Neutrophil (primary cell): Measurements from ENCODE around the gene CCR2.

Experiments
- H3K27ac ChIP-seq: fragments of 200-600 bp; sonication (generic); 2 replicates; pipeline ENCODE4 v1.5.1; 2016; ENCODE audit warnings: mild to moderate bottlenecking, moderate library complexity
- H3K27me3 ChIP-seq: fragments of 200-600 bp; sonication (generic); 2 replicates; pipeline ENCODE4 v1.6.0; 2016; ENCODE audit warnings: mild to moderate bottlenecking
- H3K36me3 ChIP-seq: fragments of 200-600 bp; sonication (generic); 2 replicates; pipeline ENCODE4 v1.5.1; 2017
- H3K4me1 ChIP-seq, 2 experiments: fragments of 200-600 bp in 1 of 2; sonication (generic) in 1 of 2; 1 replicate in 1 of 2; 2 replicates in 1 of 2; pipeline versions ENCODE4 v1.5.1 to v1.6.1; 2013 to 2016; ENCODE audit warnings: low read depth in 1 of 2, low read length in 1 of 2, mild to moderate bottlenecking in 1 of 2, moderate library complexity in 1 of 2; ENCODE audit not compliant: control insufficient read depth in 1 of 2, insufficient read depth in 1 of 2
- H3K4me3 ChIP-seq, 2 experiments: fragments of 200-600 bp in 1 of 2; sonication (generic) in 1 of 2; 1 replicate in 1 of 2; 2 replicates in 1 of 2; pipeline ENCODE4 v1.5.1; 2013 to 2016; ENCODE audit warnings: low read depth in 1 of 2, low read length in 1 of 2, mild to moderate bottlenecking in 1 of 2, moderate library complexity in 1 of 2
- H3K9me3 ChIP-seq: fragments of 200-600 bp; sonication (generic); 2 replicates; pipeline ENCODE4 v1.5.1; 2016
- CTCF ChIP-seq: fragments of 200-600 bp; sonication (generic); IDR thresholded peaks from 2 replicates; pipeline ENCODE4 v1.5.1; 2016; ENCODE audit warnings: antibody characterized with exemption

CCR2 gene

GRCh38 chr3:46348823-46349482 lies 5.0 kb upstream of the CCR2 start:
- no peaks in the 10 kb centered on the region for H3K9me3 ChIP-seq
- no peaks in the 10 kb centered on the region for H3K36me3 ChIP-seq
- H3K27ac ChIP-seq = no peak overlapping the region
- TF ChIP-seq CTCF = no peak
- no peaks in the 10 kb centered on the region for H3K4me1 ChIP-seq
- H3K4me3 ChIP-seq = no peak overlapping the region
- no peaks in the 10 kb centered on the region for H3K27me3 ChIP-seq

DNA sequence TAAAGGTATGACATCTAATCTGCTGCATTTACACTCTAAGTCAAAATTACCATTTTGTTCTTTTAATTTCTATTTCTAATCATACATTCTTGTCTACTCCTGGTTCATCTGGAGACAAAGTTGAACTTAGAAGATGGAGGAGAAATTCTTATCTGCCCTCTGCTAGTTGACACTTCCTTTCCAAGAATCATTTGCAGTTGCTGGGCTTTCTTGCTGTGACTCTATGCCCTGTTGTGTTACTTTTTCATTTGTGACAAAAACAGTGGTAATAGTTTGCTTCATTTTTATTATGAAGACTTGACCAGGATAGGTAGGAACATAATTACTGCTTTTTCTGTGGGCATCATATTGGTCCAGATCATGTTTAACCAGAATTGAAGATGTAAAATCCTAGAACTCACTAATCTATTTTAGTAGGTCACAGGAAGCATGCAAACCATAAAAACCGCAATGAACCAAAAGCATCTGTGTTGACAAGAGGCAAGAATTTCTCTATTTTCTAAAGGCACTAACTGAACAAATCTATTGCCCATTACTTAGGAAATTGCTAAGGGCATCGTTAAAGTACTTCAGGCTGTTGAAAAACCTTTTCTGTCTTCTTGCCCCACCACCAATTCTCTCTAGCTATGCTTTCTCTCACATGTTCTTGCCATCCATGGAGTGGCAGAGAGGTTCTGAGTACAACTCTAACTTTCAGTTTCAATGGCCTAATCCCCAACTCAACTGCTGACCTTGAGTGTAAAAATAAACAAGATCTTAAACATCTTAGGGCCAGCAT lies 4.2 kb upstream of the CCR2 start:
- Histone ChIP-seq H3K4me1 (no peaks in the 10 kb centered on the region), H3K36me3 (no peaks in the 10 kb centered on the region), H3K9me3 (no peaks in the 10 kb centered on the region), H3K4me3 (no peak overlapping the region), H3K27me3 (no peaks in the 10 kb centered on the region), H3K27ac (no peak overlapping the region)
- TF ChIP-seq CTCF = no peak

DNA sequence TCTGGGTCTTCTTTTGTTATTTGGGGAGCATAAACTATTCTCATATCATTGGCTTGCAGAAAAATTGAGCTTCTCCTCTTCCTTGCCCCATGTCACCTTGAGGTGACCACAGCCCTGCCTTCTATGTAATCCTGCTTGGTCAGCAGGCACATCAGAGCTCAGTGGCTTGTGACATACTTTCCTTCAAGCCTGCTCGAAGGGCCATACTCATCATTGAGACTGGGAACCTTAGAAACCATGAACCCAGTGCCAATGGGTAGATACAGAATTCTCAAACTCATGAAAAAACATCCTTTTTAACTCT lies 3.7 kb upstream of the CCR2 start:
- H3K4me1 ChIP-seq = no peaks in the 10 kb centered on the region
- no peak overlapping the region for H3K27ac ChIP-seq
- TF ChIP-seq CTCF = no peak

GRCh38 chr3:46351646-46352045 lies 2.3 kb upstream of the CCR2 start:
- Histone ChIP-seq H3K36me3 (no peaks in the 10 kb centered on the region), H3K4me3 (no peak overlapping the region), H3K9me3 (no peaks in the 10 kb centered on the region), H3K27ac (no peak overlapping the region), H3K27me3 (no peaks in the 10 kb centered on the region), H3K4me1 (no peaks in the 10 kb centered on the region)
- no peak for TF ChIP-seq CTCF

More for the DNA sequence above, 3.7 kb upstream of the CCR2 start:
- no peak overlapping the region for H3K4me3 ChIP-seq
- H3K9me3 ChIP-seq = no peaks in the 10 kb centered on the region
- no peaks in the 10 kb centered on the region for H3K27me3 ChIP-seq
- H3K36me3 ChIP-seq = no peaks in the 10 kb centered on the region

DNA sequence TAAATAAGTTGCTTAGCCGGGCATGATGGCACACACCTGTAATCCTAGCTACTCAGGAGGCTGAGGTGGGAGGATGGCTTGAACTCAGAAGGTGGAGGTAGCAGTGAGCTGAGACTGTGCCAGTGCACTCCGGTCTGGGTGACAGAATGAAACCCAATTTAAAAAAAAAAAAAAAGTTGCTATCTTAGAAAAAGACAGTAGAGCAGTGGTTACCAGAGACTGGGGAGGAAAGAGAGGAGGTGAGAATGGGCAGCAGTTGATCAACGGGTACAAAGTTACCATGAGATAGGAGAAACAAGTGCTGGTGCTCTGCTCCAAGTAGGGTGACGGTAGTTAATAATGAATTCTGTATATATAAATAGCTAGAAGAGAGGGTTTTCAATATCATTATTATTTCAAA lies 821 bp upstream of the CCR2 start:
- no peak for TF ChIP-seq CTCF
- H3K27me3 ChIP-seq = no peaks in the 10 kb centered on the region
- H3K9me3 ChIP-seq = no peaks in the 10 kb centered on the region
- no peaks in the 10 kb centered on the region for H3K36me3 ChIP-seq
- H3K4me1 ChIP-seq = no peaks in the 10 kb centered on the region
- no peak overlapping the region for H3K27ac ChIP-seq
- no peak overlapping the region for H3K4me3 ChIP-seq
